GM21576 (cell line): Measurements from ENCODE around the gene TTC9B.

Experiments
- ATAC-seq: cut with Tn5 transposase; IDR thresholded peaks from one replicate; pipeline ENCODE4 v1.9.1; 2021; ENCODE audit warnings: mild to moderate bottlenecking, moderate library complexity; ENCODE audit not compliant: unreplicated experiment

The TTC9B gene

DNA sequence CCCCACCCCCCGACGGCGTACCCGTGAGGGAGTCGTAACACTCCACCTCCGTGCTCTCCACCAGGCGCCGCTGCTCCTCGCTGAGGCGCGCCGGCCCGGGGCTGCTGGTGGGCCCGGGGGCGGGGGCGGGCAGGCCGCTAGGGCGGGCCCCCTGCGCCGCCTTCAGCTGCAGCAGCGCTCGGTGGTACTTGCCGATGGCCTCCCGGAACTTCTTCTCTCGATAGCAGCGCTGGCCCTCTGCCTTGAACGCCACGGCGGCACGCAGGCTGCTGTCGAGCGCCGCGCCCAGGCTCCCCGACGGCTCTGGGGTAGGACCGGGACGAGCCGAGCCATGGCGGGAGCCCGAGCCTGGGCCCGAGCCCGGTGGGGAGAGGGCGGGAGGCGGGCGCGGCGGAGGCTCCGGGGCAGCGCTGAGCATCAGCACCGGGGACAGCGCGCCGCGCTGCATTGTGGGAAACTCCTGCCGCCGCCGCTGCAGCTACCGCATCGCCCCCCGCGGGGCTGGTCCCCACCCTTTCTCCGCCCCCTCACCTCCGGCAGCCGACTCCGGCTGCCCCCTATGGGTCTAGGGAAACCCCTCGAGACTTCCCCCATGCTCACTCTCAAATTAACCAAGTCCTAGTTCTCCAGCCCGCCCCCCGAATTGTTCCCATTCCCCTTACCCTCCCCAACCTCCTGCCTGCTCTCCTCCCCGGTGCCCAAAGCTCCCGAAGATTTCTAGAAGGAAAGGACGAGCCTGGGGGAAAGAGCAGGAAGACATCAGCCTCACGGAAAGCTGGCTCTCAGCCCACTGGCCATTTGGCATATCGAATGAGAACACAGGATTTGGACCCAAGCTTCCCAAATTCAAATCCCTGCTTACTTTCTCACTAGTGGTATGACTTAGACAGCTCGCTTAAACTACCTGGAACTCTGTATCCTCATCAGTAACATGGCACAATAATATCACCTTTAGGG, at the start of gene TTC9B:
TSS of gene TTC9B (minus strand) at position 451 of the 957 bp plus-strand sequence. CDS start at position 448, 3 bp downstream.
- no peak for ATAC-seq

DNA sequence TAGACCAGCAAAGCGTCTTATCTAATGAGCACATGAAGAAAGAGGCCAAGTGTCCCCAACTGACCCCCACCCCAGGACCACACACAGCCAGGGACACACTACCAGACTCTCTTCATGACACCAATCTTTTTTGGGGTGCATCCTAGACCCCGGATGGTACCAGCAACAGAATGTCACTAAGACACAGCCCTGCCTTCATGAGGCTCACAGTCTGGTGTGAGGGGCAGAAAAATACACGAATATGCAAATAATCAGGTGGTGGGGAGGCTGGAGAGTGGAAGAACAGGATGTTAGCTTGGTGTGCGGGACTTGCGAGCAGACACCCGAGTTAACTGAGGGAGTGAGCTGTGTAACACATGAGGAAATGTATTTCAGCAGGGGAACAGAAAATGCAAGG, 49.4 kb upstream of the TTC9B start:
- no peak for ATAC-seq

DNA sequence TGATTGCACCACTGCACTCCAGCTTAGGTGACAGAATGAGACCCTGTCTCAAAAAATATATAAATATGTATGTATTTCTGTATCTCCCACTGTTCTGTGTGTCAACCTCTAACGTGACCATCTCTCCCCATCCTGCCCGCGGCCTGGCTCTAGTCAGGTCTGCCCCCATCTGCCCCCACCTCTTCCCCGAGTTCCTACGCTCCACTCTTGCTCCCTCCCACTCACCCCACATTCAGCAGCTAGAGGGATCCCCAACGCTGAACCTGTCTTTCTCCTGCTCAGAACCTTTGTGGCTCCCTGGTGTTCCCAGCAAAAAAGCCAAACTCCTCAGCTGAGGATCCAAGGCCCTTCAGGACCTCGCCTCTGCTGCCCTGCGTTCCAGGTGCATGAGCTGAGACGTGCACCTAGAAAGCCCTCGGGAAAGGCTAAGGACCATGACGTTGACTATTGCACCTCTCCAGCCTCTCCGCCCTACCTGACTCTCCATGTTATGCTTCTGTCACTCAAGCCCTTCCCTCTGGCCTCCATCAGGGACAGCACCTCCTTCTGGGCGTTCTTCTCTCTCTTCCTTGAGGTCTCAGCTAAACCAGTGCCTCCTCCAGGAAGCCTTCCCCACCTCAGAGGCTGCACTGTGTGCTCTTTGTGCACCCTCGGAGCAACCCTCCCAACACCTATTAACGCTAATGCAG, 48.9 kb upstream of the TTC9B start:
- ATAC-seq, result no peak

DNA sequence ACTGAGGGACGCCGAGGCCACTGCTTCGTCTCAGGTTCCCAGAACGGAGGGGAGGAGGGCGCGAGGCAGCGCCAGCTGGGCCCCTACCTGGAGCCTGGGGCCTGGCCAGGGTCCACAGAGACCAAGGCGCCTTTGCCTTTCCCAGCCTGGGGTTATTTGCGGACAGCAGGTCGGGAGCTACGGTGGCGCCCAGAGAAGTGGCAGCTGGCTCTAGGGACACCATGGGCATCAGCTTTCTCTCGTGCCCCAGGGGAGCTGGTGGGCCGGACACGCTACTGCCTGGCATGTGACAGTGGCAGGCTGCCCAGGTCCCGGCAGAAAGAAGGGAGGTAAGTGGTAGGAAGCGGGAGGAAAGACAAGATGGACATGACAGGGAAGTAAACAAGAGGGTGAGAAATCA, 47.9 kb upstream of the TTC9B start:
- ATAC-seq, result no peak

DNA sequence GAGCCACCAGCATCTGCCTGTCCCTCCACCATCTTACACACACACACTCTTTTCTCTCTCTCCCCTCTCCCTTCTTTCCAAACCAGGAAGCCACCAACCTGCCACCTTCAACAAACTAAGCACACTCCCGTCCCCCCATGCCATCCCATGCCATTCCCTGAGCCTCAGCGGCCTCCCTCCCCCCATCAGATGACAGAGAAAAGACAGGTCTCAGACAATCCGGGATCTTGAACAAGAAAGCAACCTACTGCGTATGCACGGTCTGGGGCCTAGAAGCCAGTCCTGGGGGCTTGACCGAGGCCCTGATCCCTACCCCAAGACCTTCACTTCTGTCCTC, 47.5 kb upstream of the TTC9B start:
- no peak for ATAC-seq

DNA sequence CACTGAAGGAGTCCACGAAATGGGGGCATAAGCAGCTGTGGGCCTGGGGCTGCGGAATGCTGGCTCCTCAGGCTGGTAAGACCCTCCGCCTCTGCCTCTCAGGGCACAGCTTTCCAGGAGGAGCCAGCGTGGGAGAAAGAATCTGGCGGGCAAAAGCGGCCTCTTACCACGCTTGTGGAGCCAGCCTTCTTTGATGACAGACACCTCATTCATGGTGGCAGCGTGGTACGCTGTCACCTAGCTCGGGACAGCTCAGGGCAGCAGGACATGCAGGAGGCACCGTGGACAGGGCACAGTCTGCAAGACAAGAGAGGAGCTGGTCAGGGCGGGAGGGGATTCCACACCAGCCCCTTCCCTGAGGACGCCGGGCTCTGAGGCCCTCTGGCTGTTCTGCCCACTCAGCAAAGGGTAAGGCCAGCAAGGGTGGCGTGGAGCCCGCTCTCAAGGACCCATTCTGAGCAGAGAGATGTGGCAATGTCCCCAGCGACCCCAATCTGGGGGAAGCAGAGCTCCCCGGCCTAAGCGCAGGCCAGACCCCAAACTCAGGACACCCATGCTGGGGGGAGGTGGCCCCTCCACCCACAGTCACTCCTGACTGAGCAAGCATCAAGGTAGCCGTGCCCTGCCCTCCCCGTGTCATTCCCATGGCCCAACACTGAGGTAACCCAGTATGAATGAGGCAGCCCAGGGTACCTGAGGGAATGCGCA, 47.0 kb upstream of the TTC9B start:
- no peak for ATAC-seq

DNA sequence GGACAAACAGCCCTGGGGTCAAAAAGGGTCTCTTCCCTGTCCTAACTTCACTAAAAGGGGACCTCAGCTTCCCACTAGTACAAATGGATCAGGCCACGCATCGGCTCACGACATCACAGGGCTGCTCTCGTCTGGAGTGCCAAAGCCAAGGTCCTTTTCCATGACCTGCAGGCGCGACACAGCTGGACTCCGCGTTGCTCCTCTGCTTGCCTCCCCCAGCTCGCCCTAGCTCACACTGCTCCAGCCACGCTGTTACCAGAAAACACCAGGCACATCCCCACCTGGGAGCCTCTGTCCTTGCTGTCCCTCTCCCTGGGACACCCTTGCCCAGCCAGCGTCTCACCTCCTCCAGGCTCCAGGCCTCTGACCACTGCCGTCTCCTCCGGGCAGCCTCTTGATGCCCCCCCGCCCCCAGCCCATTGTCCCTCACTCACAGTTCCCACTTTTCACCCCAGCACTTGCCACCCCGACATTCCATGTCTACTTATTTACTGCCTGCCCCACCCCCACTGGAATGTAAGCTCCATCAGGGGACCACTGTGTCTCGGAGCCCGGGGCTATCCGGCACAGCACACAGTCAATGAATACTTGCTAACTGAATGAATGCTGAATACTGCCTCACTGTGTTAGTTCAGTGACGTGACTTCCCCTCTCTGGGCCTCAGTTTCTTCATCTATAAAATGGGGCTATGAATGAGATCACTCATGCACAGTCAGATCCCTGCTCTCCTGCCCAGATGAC, 46.3 kb upstream of the TTC9B start:
- no peak for ATAC-seq

DNA sequence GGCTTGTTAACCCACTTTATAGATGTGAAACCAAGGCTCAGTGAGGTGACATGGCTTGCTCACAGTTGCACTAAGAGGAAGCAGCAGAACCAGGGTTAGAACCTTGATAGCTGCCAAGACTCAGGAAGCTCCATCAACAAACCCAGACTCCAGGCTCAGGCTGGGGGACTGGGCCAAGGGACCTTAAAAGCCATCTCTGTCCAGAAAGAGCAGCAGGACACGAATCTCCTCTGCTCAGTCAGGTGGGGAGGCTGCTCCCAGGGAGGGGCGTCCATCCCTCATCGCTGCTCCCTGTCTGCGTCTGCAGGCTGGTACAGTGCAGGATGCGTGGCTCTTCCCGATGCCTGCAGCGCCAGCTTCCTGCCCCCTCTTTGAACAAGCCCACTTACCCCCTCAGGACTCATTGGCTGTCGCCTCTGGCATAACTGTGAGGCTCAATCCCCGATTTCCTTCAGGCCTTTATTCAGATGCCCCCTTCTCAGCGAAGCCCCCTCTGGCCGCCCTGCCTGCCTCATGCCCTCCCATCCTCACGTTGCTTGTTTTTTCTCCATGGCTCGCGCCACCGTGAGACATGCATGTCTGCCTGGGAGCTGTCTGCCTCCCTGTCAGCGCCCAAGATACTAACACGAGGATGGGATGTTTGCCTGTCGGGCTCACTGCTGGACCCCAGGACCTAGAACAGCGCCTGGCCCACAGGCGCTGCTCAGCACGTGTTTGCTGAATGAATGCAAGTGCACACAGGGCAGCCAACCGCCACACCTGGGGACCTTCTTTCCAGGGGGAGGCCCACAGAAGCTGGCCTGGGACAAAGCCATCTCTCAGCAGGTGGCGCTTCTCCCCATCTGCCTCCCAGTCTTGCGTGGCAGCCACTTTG, 45.5 kb upstream of the TTC9B start:
- no peak for ATAC-seq

DNA sequence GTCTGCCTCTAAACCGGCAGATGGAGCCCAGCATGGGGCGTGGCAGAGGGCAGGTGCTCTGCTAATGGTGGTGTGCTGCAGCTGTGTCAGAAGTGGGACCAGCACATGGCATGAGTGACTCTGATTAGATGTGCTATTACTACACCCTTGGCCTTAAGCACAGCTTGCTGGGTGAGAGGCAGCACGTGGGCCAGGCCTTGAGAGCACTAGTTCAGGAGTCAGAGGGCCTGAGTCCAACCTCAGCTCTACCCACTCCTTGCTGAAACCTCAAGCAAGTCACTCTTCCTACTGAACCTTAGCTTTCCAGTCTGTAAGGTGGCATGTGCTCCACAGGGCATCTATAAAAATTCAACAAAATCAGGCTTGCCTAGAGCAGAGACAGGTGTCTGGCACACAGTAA, 44.2 kb upstream of the TTC9B start:
- no peak for ATAC-seq

DNA sequence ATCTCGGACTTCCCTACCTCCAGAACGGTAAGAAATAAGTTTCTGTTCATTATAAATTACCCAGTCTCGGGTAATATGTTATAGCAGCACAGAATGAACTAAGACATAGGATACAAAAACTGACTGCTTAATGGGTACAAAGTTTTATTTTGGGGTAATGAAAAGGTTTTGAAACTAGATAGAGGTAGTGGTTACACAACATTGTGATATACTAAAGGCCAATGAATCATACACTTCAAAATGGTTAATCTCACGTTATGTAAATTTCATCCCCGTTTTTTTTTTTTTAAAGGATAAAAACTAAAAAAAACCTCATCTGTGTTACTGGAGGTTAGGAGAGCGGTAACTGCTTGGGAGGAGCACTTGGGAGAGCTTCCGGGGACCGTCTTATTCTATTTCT, 43.4 kb upstream of the TTC9B start:
- no peak for ATAC-seq

DNA sequence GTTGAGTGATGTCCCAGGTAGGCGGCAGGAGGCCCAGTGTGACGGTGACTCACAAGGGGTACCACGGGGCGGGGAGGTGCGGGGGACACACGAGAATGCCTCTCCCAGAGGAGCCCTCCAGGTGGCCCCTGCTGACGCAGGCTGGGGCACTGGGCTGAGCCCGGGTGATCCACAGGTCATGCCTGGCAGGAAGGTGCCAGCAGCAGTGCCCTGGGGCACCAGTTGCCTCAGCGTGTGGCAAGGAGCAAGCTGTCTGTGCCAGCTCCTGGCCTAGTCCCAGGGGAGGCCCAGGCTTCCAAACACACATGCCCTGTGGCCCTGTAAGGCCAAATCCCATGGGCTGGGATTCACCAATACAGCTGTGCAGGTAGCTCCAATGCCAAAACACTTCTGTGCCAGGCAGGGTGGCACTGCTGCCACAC, 38.9 kb upstream of the TTC9B start:
- no peak for ATAC-seq

DNA sequence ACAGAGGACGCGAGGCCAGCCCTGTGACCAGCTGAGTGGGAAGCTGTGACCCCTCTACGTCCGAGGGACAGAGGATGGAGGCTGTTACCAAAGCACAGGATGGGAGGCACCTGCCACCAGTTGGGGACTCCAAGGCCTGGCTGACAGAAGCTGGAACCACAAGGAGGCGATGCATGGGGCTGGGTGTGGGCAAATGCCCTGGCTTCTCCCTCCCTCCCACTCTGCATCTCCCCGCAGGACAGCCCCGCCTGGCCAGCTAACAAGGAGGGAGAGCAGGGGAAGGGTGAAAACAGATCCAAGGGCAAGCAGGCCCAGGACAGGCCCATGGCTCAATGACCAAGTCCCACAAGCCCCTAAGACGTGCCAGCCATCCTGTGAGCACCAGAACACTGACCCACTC, 38.3 kb upstream of the TTC9B start:
- ATAC-seq, result no peak

DNA sequence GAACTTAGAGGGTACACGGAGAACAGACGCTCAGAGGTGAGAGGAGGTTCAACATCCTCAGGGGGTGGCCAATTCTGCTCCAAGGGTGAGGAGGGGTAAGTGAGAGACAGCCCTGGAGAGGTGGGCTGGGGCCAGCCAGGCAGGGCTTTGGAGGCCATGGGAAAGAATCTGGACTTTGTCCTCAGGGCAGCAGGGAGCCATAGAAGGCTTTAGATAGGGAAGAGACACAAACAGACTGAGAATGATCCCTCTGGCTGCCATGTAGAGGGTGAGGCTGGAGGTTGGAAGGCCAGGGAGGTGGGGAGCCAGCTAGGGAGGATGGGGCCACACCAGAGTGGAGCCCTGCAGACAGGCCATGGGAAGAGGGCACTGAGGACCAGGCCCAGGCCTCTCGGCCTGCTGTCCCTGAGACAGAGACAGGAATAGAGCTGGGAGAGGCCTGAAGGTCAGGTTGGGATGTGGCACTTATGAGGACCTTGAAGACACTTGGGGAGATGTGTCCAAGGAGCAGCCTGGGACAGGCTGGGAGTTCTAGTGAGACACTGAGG, 37.5 kb upstream of the TTC9B start:
- ATAC-seq, result no peak

DNA sequence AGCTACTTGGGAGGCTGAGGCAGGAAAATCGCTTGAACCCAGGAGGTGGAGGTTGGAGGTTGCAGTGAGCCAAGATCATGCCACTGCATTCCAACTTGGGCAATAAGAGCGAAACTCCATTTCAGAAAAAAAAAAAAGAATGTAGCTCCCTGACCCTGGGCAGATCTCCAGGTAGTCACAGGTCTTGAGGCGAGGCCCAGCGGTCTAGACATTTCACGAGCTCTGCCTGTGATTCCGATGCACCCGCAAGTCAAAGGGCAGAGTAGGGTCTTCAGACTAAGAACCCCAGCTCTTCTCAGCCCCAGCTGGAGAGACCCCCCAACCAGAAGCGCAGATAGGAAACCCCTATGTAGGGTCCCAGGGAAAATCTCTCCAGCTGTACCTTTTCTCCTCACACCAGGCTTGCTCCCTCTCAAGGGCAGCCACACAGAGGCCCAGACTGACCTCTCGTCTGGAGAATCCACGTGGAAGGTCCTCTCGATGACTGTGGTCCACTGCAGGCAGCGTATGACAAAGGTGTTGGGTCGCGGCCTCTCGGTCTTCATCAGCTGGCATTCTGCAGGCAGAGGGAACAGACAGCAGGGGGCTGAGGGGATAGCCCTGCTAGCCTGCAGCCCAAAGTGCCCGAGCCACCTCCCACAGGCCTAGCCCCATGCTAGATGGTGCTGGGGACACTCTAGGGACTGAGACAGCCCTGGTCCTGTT, 36.7 kb upstream of the TTC9B start:
- no peak for ATAC-seq

DNA sequence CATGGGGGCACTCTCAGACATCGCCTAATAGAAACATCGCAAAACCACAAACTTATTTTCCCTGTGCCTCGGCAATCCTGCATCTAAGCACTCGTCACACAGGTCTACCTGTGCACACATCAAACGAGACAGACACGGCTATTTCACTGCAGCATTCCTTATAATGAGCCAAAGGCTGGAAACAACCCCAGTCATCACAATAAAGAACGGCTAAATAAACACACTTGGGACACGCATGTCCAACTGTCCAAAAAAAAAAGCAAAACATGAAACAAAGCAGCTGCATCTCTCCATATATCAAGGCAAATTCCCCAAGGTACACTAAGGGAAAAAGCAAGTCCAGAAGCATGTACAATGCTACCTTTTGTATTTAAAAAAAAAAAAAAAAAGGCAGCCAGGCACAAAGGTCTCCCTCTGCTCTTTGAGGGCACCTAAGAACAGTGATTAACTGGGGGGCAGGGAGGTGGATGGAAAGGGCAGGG, 35.5 kb upstream of the TTC9B start:
- no peak for ATAC-seq

DNA sequence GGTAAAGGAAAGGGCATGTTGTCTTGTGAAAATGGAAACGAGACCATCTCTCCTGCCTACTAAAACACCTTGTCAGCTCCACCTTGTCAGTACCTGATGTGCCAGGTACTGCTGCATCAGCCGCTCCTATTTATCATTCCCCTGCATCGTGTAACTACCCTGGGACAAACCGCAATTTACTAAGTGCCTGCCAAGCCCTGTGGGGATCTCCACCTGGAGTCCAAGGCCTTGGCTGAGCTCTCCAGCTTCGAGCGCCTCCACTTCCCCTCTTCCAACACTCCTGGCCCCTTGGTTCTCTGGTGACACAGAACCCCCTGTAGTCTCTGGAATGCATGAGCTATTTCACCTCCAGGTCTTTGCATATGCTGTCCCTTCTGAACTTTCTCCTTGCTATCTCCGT, 34.2 kb upstream of the TTC9B start:
- ATAC-seq, result no peak

DNA sequence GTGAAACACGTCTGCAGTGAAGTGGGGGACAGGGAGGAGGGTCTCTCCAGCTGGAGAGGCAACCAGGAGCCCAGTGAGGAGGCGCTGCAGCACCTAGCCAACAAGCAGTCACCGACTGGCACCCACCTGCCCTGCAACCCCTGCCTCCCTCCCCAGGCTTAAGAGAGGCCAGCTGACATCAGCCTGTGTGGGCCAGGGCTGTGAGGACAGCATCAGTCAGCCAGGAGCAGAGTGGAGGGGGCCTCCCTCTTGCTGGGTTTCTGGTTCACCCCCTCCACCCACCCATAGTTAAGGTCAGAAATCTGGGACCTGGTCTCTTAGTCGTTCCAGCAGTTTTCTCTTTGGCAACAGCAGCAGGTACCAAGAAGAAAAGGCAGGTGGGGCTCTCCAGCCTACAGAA, 33.8 kb upstream of the TTC9B start:
- no peak for ATAC-seq

DNA sequence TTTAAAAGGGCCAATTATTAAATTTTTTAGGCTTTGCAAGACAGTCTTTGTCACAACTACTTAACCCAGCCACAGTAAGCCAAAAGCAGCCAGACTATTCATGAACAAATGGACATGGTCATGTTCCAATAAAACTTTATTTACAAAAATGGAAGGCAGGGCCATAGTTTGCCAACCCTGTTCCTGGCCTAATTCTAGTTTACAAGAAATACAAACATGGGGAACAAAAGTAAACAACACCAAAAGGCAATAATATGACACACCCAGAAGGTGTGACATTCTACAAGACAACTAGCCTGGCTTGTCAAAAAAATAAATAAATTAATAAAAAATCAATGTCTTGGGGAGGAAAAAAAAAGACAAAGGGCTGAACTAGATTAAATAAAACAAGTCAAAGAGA, 33.1 kb upstream of the TTC9B start:
- no peak for ATAC-seq

DNA sequence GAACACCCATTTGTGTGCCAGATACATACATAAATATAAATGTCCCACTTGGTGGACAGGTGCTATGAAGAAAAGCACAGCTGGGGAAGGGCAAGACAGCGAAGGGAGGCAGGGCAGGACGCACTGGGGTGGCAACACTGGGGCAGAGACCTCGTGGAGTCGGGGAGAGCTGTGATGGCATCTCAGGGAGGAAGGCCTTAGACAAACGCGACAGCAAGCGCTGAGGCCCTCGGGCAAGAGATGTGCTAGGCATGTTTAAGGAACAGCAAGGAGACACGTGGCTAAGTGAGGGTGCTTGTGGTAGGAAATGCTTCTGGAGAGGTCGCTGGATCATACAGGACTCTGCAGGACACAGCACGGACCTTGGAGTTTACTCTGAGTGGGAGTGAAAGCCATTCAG, 31.6 kb upstream of the TTC9B start:
- ATAC-seq, result no peak
